ENCODE results near the gene RGMB. TPM values are rescaled to one million over a fixed set of nuclear protein-coding genes. Genes with fewer than 3 reads are reported as not detected.
"Not testable (repeated sequence)": the region's sequence is repeated elsewhere in the genome, so short reads cannot be mapped to it uniquely, and the experiment has no call there.

Gene RGMB
- total RNA-seq, 1 experiment from 2014 or later, result 16.4 TPM

DNA sequence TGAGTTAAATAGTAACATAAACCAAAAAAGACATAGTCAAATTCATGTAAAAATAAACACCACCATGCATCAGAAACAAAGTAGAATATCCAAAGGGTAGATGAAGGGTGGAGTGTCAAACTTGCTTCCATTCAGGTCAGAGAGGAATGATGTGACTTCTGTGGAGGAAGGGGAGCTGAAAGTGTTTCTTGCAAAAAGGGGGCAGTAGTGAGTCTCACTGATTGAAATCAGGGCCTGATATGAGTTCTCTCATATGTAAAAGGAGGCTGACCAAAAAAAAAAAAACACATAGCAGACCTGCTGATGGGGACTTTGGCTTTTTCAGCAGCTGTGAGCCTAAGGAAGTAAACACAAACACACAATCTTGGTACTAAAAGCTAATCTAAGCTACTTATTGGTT is 38.8 kb upstream of the RGMB start:
- TF ChIP-seq, protein P1, sequence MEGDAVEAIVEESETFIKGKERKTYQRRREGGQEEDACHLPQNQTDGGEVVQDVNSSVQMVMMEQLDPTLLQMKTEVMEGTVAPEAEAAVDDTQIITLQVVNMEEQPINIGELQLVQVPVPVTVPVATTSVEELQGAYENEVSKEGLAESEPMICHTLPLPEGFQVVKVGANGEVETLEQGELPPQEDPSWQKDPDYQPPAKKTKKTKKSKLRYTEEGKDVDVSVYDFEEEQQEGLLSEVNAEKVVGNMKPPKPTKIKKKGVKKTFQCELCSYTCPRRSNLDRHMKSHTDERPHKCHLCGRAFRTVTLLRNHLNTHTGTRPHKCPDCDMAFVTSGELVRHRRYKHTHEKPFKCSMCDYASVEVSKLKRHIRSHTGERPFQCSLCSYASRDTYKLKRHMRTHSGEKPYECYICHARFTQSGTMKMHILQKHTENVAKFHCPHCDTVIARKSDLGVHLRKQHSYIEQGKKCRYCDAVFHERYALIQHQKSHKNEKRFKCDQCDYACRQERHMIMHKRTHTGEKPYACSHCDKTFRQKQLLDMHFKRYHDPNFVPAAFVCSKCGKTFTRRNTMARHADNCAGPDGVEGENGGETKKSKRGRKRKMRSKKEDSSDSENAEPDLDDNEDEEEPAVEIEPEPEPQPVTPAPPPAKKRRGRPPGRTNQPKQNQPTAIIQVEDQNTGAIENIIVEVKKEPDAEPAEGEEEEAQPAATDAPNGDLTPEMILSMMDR (IDR thresholded peaks at IDR 0.05; ENCODE audit: insufficient read depth in 1 of 2, low read depth in 1 of 2, low read length in 1 of 2, severe bottlenecking in 1 of 2, unreplicated experiment in 1 of 2), result no peak
- ChIA-PET POLR2A (no interaction called here), CTCF (interaction anchor here (0.7 kb wide), 1 partner anchor 12 kb away, joined by 3 read pairs; no protein-coding TSS in a partner anchor)
- H3K4me1 ChIP-seq, result no peaks in the 10 kb centered on the region
- intact Hi-C loops (cut with micrococcal nuclease; ENCODE audit: unreplicated experiment), result no loop called here
- no peaks in the 10 kb centered on the region for H3K36me3 Mint-ChIP-seq (ENCODE audit: insufficient read depth, unreplicated experiment)
- peaks cover 10% of the 10 kb centered on the region for H3K9me3 Mint-ChIP-seq (ENCODE audit: unreplicated experiment)
- no TSS peak for BruUV-seq (replicated peaks)
- no peaks in the 10 kb centered on the region for H3K4me1 Mint-ChIP-seq (ENCODE audit: low read depth, unreplicated experiment)
- no peaks in the 10 kb centered on the region for H3K27me3 Mint-ChIP-seq (ENCODE audit: insufficient read depth, unreplicated experiment)
- H3K36me3 ChIP-seq (ENCODE audit: control insufficient read depth, insufficient read depth, low read length), result no peaks in the 10 kb centered on the region
- no peak for DNase-seq
- no peak overlapping the region for H3K4me3 Mint-ChIP-seq (ENCODE audit: unreplicated experiment)
- no peak overlapping the region for H3K27ac Mint-ChIP-seq (ENCODE audit: unreplicated experiment)
- no peak overlapping the region for H3K4me3 ChIP-seq (ENCODE audit: low read depth, low read length)
- H3K27me3 ChIP-seq (replicated peaks; ENCODE audit: control insufficient read depth, insufficient read depth, low read length), result no peaks in the 10 kb centered on the region
- H3K9me3 ChIP-seq, result no peaks in the 10 kb centered on the region

DNA sequence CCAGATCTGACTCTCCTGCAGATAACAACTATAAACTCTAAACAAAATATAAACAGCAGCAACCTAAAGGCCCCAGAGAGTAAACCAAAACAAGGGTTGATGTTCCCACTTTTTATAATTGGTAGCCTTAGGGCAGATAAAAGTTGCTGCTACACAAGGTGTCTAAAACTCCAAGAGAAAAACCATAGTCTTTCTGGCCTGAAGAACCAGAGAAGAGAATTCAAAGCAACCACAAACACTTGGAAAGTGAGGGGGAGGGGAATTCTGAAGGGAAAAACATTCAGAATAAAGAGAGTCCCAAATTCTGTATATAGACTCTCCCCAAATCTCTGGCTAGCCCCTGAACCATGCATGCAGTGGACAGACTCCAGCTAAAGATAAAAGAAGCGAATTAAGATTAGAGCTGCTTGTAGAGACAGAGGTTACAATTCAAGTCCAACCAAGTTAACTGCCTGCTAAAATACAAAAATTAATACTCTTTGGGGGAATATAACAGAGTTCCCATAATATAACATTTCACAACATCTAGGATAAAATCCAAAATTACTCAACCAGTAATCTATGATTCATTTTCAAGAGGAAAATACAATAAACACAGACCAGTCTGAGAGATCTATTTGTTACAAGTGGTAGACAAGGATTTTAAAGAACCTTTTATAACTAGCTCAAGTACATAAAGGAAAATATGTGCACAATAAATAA is 37.5 kb upstream of the RGMB start:
- H3K4me3 ChIP-seq (ENCODE audit: low read depth, low read length), result no peak overlapping the region
- Mint-ChIP-seq H3K4me3 (ENCODE audit: unreplicated experiment) (no peak overlapping the region), H3K9me3 (ENCODE audit: unreplicated experiment) (peaks cover 10% of the 10 kb centered on the region), H3K36me3 (ENCODE audit: insufficient read depth, unreplicated experiment) (no peaks in the 10 kb centered on the region), H3K4me1 (ENCODE audit: low read depth, unreplicated experiment) (no peaks in the 10 kb centered on the region), H3K27me3 (ENCODE audit: insufficient read depth, unreplicated experiment) (peaks cover 3% of the 10 kb centered on the region), H3K27ac (ENCODE audit: unreplicated experiment) (no peak overlapping the region)
- ChIA-PET POLR2A (no interaction called here), CTCF (no interaction called here)
- no peaks in the 10 kb centered on the region for H3K27me3 ChIP-seq (replicated peaks; ENCODE audit: control insufficient read depth, insufficient read depth, low read length)
- no TSS peak for BruUV-seq (replicated peaks)
- H3K4me1 ChIP-seq, result no peaks in the 10 kb centered on the region
- H3K9me3 ChIP-seq, result no peaks in the 10 kb centered on the region
- intact Hi-C loops (cut with micrococcal nuclease; ENCODE audit: unreplicated experiment), result no loop called here
- TF ChIP-seq, protein P1 (IDR thresholded peaks at IDR 0.05; ENCODE audit: insufficient read depth in 1 of 2, low read depth in 1 of 2, low read length in 1 of 2, severe bottlenecking in 1 of 2, unreplicated experiment in 1 of 2), result no peak
- DNase-seq, result no peak
- no peaks in the 10 kb centered on the region for H3K36me3 ChIP-seq (ENCODE audit: control insufficient read depth, insufficient read depth, low read length)

DNA sequence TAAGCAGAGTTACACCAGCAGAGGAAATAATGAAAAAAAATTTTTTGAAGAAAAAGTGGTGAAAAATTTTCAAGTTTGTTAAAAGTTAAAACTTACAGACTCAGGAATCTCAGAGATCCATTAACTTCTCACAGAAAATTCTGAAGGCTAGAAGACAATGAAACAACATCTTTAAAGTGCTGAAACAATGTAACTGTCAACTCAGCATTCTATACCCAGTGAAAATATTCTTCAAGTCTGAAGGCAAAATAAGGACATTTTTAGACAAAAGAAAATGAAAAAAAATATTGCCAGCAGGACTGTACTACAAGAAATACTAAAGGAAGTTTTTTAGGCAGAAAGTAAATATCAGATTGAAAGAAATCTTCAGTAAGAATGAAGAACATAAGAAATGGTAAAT is 36.7 kb upstream of the RGMB start:
- H3K36me3 Mint-ChIP-seq (ENCODE audit: insufficient read depth, unreplicated experiment), result no peaks in the 10 kb centered on the region
- no peaks in the 10 kb centered on the region for H3K4me1 Mint-ChIP-seq (ENCODE audit: low read depth, unreplicated experiment)

DNA sequence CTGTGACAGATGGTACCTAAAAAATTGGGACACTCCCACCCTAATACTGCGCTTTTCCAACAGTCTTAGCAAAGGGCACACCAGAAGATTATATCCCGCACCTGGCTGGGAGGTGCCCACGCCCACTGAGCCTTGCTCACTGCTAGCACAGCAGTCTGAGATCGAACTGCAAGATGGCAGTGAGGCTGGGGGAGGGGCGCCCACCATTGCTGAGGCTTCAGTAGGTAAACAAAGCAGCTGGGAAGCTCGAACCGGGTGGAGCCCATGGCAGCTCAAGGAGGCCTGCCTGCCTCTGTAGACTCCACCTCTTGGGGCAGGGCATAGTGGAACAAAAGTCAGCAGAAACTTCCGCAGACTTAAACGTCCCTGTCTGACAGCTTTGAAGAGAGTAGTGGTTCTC is 36.0 kb upstream of the RGMB start:
- H3K27me3 Mint-ChIP-seq (ENCODE audit: insufficient read depth, unreplicated experiment); H3K4me1 Mint-ChIP-seq (ENCODE audit: low read depth, unreplicated experiment); CTCF ChIA-PET; H3K9me3 ChIP-seq; H3K27ac Mint-ChIP-seq (ENCODE audit: unreplicated experiment); intact Hi-C loops (cut with micrococcal nuclease; ENCODE audit: unreplicated experiment); H3K36me3 Mint-ChIP-seq (ENCODE audit: insufficient read depth, unreplicated experiment); BruUV-seq (replicated peaks); H3K4me1 ChIP-seq; POLR2A ChIA-PET; H3K36me3 ChIP-seq (ENCODE audit: control insufficient read depth, insufficient read depth, low read length); H3K4me3 Mint-ChIP-seq (ENCODE audit: unreplicated experiment); H3K4me3 ChIP-seq (ENCODE audit: low read depth, low read length); H3K27me3 ChIP-seq (replicated peaks; ENCODE audit: control insufficient read depth, insufficient read depth, low read length); DNase-seq: not testable (repeated sequence)
- peaks cover 10% of the 10 kb centered on the region for H3K9me3 Mint-ChIP-seq (ENCODE audit: unreplicated experiment)

More for the DNA sequence above, 36.7 kb upstream of the RGMB start:
- Mint-ChIP-seq H3K4me3 (ENCODE audit: unreplicated experiment) (no peak overlapping the region), H3K27me3 (ENCODE audit: insufficient read depth, unreplicated experiment) (peaks cover 3% of the 10 kb centered on the region), H3K9me3 (ENCODE audit: unreplicated experiment) (peaks cover 10% of the 10 kb centered on the region), H3K27ac (ENCODE audit: unreplicated experiment) (no peak overlapping the region)
- intact Hi-C loops (cut with micrococcal nuclease; ENCODE audit: unreplicated experiment), result no loop called here
- Histone ChIP-seq H3K36me3 (ENCODE audit: control insufficient read depth, insufficient read depth, low read length) (no peaks in the 10 kb centered on the region), H3K4me1 (no peaks in the 10 kb centered on the region), H3K4me3 (ENCODE audit: low read depth, low read length) (no peak overlapping the region), H3K27me3 (replicated peaks; ENCODE audit: control insufficient read depth, insufficient read depth, low read length) (no peaks in the 10 kb centered on the region), H3K9me3 (no peaks in the 10 kb centered on the region)
- ChIA-PET CTCF (no interaction called here), POLR2A (no interaction called here)
- TF ChIP-seq, protein P1 (IDR thresholded peaks at IDR 0.05; ENCODE audit: insufficient read depth in 1 of 2, low read depth in 1 of 2, low read length in 1 of 2, severe bottlenecking in 1 of 2, unreplicated experiment in 1 of 2), result no peak
- DNase-seq, result no peak
- no TSS peak for BruUV-seq (replicated peaks)

DNA sequence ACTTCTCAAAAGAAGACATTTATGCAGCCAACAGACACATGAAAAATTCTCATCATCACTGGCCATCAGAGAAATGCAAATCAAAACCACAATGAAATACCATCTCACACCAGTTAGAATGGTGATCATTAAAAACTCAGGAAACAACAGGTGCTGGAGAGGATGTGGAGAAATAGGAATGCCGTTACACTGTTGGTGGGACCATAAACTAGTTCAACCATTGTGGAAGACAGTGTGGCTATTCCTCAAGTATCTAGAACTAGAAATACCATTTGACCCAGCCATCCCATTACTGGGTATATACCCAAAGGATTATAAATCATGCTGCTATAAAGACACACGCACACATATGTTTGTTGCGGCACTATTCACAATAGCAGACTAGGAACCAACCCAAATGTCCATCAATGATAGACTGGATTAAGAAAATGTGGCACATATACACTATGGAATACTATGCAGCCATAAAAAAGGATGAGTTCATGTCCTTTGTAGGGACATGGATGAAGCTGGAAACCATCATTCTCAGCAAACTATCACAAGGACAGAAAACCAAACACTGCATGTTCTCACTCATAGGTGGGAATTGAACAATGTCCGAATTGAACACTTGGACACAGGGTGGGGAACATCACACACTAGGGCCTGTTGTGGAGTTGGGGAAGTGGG is 34.8 kb upstream of the RGMB start:
- H3K4me1 ChIP-seq; H3K4me3 ChIP-seq (ENCODE audit: low read depth, low read length); POLR2A ChIA-PET; intact Hi-C loops (cut with micrococcal nuclease; ENCODE audit: unreplicated experiment); H3K4me3 Mint-ChIP-seq (ENCODE audit: unreplicated experiment); H3K27me3 Mint-ChIP-seq (ENCODE audit: insufficient read depth, unreplicated experiment); DNase-seq; H3K4me1 Mint-ChIP-seq (ENCODE audit: low read depth, unreplicated experiment); H3K36me3 Mint-ChIP-seq (ENCODE audit: insufficient read depth, unreplicated experiment); H3K27ac Mint-ChIP-seq (ENCODE audit: unreplicated experiment); H3K9me3 ChIP-seq; BruUV-seq (replicated peaks); H3K27me3 ChIP-seq (replicated peaks; ENCODE audit: control insufficient read depth, insufficient read depth, low read length); CTCF ChIA-PET; H3K36me3 ChIP-seq (ENCODE audit: control insufficient read depth, insufficient read depth, low read length): not testable (repeated sequence)
- H3K9me3 Mint-ChIP-seq (ENCODE audit: unreplicated experiment), result peaks cover 10% of the 10 kb centered on the region

All from Caco-2 (cell line).